GM19372 (cell line): ENCODE measurements around the gene KLHL30.

Experiments
- ATAC-seq: cut with Tn5 transposase; IDR thresholded peaks from one replicate; pipeline ENCODE4 v1.9.1; 2021; ENCODE audit warnings: mild to moderate bottlenecking, low read depth, moderate library complexity; ENCODE audit not compliant: unreplicated experiment

The KLHL30 gene

GRCh38 chr2:238143239-238143951 lies 4.9 kb downstream of the KLHL30 start:
- ATAC-seq: no peak

DNA sequence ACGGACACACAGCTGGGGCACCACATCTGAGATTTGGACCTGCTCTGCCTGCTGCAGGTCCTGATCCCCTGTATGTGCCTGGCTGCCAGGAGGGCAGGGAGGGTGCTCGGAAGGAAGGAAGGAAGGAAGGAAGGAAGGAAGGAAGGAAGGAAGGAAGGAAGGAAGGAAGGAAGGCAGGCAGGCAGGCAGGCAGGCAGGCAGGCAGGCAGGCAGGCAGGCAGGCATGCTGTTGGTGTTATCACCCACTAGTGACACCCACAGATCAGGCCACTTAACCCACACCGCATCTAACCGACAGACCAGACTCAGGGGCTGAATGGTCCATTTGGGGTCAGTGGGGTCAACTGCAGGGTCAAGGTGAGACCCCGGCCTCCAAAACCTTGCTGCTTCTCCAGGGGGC lies 5.8 kb downstream of the KLHL30 start:
- no peak for ATAC-seq

DNA sequence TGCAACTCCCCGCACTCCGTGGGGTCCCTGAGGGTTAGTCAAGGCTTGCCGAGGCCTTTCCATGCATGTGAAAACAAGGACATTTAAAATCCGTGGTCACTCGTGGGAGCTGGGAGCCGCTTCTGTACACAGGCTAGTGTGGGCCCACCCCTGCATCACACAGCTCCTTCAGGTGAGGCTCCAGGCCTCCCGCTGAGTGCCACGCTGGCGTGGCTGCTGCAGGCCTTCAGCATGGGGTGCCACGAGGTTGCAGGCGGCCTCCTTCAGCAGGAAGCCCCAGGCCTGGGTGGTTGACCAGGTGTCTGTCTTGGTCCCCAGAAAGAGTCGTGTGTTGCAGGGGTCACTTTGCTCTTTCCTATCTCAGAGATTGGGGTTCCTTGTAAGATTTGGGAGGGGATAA lies 6.6 kb downstream of the KLHL30 start:
- ATAC-seq: no peak

DNA sequence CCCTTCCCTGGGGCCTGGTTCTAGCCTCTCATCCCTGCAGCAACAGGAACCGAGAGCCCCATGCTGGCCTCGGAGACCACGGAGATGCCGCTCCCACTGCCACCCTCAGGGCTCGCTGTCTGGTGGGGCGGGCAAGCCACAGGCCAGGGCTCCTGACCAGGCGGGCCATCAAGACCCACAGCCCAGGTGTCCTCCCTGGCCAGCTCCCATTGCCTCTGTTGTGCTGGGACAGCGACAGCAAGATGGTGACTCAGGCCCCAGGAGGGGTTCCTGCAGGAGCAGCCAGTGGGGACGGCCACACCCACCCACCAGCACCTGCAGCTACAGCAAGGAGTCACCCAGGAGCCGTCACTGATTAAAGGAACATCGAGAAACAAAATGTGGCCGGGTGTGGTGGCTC lies 7.4 kb downstream of the KLHL30 start:
- no peak for ATAC-seq

GRCh38 chr2:238146884-238147544 lies 8.5 kb downstream of the KLHL30 start:
- no peak for ATAC-seq

- ATAC-seq: no peak
Measured at GRCh38 chr2:238148981-238149380, 10.5 kb downstream of the KLHL30 start.

- ATAC-seq: no peak
Measured at GRCh38 chr2:238149841-238150572, 11.5 kb downstream of the KLHL30 start.

DNA sequence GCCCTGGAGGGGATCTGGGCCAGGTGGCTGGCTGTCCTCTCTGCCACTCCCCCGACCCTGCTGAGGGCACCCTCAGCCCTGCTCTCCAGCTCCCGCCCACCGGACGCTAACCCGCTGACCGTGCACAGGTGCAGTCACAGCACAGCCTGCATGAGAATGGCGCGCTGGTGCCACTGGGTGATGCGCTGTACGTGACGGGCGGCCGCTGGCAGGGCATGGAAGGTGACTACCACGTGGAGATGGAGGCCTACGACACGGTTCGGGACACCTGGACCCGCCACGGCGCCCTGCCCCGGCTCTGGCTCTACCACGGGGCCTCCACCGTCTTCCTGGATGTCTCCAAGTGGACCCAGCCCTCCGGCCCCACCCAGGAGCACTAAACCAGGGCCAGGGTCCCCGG lies 12.2 kb downstream of the KLHL30 start:
- no peak for ATAC-seq

DNA sequence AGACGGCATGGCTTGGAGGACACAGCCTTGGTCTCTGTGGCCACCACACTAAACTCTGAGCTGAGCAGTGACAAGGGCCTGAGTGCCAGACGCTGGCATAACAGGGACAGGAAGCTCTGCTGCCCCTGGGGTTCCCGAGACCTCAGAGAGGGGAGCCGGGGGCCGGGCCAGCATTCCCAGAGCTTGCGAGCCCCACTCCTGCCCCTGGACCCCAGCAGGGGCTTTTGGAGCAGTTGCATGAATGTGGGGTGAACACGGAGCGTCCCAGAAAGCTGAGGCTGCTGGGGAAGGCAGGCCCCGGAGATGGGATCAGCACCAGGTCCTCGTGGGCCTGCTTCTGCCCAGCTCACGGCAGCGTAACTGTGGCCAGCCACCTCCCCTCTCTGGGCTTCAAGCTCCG lies 12.7 kb downstream of the KLHL30 start:
- ATAC-seq: no peak

- no peak for ATAC-seq
Measured at GRCh38 chr2:238151628-238152235, 13.3 kb downstream of the KLHL30 start.

- ATAC-seq: no peak
Measured at GRCh38 chr2:238152771-238153688, 14.6 kb downstream of the KLHL30 start.

- ATAC-seq: no peak
Measured at GRCh38 chr2:238154570-238154969, 16.1 kb downstream of the KLHL30 start.

GRCh38 chr2:238155051-238155760 lies 16.7 kb downstream of the KLHL30 start:
- no peak for ATAC-seq

DNA sequence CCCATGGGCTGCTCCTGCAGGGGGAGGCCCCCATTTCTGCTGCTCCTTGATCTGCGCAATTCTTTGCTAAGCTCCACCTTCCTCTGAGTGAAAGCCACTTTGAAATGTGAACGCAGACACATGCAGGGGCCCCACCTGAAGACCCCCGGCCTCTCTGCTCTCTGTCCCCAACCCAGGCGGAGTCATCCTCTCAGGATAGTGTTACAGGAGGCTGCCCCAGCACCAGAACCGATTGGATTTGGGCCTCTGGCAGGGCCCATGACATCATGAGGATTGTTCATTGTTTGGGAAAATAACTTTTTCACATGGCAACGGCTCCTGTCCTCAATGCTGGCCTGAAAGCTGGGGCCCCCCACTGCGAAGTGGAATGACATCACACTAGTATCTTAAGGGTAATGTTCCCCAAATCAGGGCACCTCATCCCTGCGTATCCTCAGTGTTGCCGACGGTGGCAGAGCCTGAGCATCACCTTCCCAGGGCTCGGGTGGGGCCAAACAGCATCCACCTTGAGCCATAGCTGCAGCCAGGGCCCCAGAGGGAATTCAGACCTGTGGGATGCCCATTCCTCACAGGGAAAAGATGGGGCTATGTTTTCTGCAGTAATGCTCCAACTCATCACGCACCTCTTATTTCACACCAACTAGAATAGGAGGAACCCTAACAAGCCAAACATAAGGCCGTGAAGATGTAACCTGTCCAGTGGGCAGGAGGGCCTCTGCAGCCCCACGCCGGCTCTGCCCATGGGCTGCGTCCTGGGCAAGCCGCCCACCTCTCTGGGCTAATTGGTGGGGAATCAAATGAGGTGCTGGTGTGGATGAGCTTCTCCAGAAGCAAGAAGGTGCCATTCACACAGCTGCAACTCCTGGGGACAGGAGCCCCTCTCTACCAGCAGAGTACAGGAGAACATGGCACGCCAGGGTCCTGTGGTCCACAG lies 17.6 kb downstream of the KLHL30 start:
- no peak for ATAC-seq

GRCh38 chr2:238157506-238158017 lies 19.1 kb downstream of the KLHL30 start:
- no peak for ATAC-seq

DNA sequence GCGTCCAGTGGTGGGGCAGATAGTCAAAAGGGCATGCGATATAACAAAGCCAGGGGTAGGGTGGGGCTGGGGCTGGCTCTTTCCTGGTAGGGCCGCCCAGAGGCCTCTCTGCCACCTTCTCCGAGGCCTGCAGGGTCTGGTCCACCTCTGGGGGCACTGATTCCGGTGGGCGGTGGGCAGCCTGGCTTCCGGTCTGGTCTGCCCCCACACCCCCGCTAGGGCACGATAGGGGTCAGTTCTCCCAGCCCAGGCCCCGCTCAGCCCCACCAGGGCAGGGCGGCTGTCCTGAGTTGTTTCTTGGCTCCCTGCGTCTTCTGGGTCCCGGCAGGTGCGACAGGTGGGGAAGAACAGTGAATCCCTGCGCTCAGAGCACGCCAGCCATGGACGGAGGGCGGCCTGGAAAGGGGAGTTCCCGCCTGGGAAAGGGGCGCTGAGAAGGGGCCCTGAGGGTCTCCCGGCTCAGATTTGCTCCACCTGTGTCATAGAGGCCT lies 19.6 kb downstream of the KLHL30 start:
- ATAC-seq: no peak

- ATAC-seq: peak; percentile 51
Measured at GRCh38 chr2:238158509-238159070, 20.1 kb downstream of the KLHL30 start, which contains the start of gene ERFE. ERFE (plus strand) TSS chr2:238158970; CDS start chr2:238159008, 38 bp downstream.
